Posterior cingulate gyrus (tissue), 11 donors: Measurements from ENCODE around the gene DCBLD2.
"Not testable (repeated sequence)": the region's sequence is repeated elsewhere in the genome, so short reads cannot be mapped to it uniquely, and the experiment has no call there.

Experiments
- DNase-seq, 10 donors: peaks; one replicate each; pipeline versions ENCODE4 v3.0.0 to v3.0.0-alpha.2; 2020 to 2021; ENCODE audit warnings: mixed read lengths in 3 of 10
- intact Hi-C: fragments of 100-400 bp; cut with DNase I; formaldehyde crosslinking; loops from one replicate; pipeline ENCODE4 v1.15.1; 2023

The DCBLD2 gene

DNA sequence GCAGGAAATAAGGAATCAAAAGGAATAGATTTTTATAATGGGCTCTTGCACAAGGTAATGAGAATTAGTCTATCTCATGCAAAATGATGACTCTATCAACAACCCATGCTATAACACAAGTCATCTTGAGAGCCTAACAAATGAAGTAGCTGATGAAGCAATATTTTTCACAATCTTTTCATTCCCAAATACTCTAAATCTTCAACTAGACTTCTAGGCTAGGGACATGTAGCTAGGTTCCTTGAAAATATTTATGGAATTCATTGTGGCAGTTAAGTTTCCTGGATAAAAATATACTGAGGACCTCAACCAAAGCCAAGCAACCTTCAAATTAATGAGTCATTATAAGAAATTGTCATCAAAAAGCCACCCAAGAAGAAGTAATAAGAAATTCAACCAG, 55.4 kb downstream of the DCBLD2 start:
- intact Hi-C loops, result no loop called here
- no peak for DNase-seq

DNA sequence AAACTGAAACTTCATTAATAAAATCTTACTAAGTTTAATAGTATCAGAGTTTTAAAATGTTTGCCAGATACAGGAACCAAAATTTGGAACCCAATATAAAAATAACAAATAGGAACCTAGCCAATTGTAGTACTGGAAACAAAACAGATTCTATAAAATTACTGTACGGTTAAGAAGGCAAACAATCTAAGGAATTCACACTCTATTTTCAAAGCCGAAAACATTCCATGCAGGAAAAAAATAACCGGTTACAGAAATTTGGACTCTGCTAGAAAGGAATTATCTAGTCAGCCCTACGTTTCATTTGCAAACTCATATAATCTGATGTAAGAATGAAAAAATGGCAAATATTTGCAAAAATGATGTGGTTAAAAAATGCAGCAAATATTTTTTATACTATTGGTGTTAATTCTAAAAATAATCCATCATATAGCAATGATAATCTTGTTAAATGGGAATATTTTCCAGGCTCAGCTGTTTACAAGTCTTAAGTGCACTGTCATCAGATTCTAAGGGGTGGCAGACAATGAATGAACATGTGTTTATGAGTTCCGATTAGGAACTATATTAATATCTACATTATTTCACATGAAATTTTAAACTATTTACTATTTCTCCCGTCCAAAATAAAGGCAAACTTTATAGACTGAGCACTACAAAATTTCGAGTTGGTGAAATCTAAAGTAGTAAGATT, 58.1 kb downstream of the DCBLD2 start:
- DNase-seq, result no peak

DNA sequence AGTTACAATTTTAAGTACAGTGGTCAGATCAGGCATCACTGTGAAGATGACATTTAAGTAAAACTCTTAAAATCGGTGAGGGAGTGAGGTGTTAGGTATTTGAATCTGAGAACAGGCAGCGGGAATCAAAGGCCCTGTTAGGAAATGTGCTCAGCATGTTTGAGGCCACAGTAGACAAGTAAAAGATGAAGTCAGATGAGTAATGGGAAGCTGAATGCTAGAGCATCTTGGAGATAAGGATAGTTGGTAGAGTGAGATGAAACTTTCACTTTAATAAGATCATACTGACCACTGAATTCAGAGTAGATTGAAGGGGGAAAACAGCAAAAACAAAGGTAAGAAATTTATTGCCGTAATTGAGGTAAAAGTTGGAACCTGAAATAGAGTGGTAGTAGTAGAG, 61.6 kb downstream of the DCBLD2 start:
- DNase-seq, result no peak
- intact Hi-C loops, result no loop called here

More for the DNA sequence above, 58.1 kb downstream of the DCBLD2 start:
- intact Hi-C loops, result no loop called here

DNA sequence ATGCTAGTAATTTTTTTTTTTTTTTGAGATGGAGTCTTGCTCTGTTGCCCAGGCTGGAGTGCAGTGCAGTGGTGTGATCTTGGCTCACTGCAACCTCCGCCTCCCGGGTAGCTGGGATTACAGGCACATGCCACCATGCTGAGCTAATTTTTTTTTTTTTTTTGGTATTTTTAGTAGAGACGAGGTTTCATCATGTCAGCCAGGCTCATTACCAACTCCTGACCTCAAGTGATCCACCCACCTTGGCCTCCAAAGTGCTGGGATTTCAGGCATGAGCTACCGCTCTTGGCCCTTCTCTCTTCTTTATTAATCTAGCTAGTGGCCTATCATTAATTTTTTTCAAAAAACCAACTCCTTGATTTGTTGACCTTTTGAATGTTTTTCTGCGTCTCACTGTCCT, 70.4 kb downstream of the DCBLD2 start:
- intact Hi-C loops, result not testable (repeated sequence)

DNA sequence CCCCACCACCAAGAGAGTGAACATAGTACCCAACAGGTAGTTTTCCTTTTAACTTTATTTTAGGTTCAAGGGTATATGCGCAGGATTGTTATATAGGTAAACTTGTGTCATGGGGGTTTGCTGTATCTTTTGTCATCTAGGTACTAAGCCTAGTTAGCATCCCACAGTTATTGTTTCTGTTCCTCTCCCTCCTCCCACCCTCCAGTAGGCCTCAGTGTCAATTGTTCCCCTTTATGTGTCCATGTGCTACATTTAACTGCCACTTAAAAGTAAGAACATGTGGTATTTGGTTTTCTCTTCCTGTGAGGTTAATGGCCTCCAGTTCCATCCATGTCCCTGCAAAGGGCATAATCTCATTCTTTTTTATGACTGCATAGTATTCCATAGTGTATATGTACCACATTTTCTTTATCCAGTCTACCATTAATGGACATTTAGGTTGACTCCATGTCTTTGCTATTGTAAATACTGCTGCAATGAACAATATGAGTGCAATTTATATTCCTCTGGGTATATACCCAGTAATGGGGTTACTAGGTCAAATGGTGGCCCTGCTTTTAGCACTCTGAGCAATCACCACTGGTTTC, 72.2 kb downstream of the DCBLD2 start:
- intact Hi-C loops, result no loop called here
- DNase-seq, result no peak

More for the DNA sequence above, 70.4 kb downstream of the DCBLD2 start:
- DNase-seq, result not testable (repeated sequence)

DNA sequence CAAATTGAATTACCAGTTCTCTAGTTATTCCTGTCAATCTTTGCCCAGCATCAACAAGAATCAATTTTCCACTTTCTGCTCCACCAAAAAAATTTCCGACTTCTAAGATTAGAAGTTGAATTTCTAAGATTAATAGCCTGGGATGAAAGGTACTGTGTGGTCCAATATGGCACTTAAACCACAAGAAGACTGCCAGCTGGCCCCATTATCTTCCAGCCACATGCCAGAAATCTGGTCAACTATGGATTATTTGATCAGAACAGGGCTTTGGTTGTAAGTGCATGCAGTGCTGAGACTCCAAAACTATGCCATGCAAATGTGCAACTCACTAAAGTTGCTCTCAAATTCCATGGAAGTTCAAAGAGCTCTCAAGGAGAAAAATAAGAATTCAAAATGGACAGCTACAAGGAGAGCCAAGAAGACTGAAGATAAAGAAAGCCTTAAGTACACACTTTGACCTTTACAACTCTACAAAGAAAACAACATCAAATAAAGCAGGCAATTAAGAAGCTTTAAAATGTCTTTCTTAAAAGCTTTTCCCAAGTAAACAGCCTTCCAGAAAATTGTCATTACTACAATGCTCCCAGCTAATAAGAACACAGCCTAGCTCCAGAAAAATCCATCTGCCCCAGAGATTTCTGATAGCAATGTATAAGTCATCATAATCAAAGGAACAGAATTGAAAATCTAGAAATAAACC, 74.1 kb downstream of the DCBLD2 start:
- no peak for DNase-seq
- intact Hi-C loops, result no loop called here

DNA sequence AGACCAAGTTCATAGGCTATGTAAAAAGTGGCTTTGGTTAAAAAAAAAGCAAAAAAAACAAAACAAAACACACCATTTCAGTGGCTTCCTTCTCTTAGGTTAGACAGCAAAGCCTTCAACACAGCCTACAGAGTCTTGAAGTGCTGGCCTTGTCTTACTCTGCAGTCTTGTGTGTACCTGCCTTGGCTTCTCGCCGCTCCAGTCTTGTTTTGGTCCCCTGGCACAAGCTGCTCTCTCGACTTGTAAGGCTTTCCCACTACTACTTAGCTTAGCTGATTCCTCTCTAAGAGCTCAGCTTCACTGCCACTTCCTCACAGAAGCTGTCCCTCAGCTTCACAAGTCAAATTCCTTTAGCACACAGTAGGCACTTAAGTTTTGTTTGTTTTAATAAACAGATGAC, 75.4 kb downstream of the DCBLD2 start:
- DNase-seq, result no peak
- intact Hi-C loops, result no loop called here

DNA sequence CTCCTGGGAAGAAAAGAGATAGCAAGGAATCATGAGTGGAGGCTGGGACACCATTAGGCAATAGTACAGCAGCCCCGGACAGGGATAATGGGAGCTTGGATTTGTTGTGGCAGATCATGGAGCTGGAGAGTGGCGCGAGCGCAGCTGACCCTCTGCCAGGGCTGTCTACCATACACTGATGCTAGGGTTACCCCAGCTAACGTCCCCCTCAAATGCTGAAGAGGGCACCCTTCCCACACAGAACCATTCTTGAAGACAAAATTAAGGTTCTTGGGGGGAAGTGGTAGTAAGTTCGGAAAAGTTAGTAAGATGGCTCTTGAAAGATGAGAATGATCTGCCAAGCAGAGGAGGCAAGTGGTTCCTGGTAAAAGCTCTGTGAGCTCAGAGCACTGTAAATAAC, 77.2 kb downstream of the DCBLD2 start:
- intact Hi-C loops, result no loop called here
- no peak for DNase-seq

DNA sequence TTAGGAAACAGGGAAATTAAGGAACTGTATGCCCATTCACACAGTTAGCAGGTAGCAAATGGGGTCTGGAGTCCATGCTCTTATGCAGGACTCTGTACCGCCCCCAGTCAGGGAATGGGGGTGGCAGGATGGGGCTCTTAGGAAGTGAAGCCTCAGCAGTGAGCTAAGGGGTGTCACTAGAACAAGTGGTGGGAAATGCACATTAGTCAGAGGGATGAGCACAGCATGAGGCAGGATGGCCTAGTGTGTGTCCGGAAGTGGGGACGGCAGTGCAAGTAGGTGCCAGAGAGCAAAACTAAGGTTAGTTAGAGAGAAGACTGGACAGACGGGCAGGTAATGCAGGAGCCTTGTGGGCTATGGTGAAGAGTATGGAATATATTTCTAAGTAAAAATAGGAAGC, 77.7 kb downstream of the DCBLD2 start:
- intact Hi-C loops, result no loop called here
- DNase-seq, result no peak

DNA sequence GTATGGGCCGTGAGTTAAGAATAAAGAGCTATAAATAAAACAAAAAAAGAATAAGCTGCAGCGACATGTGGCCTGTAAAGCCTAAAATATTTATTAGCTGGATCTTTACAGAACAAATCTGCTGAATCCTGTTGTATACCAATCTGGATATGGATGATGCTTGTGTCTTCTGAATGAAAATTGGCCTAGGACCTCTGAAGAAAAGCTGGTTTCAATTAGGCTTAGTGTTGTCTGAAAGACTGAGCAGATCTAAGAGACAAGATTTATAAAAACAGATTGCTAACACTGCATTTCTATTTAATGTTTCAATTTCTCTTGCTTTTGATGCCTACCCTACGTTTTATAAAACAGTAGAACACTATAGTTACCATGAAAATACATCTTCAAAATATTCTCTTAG, 80.4 kb downstream of the DCBLD2 start:
- intact Hi-C loops, result no loop called here

DNA sequence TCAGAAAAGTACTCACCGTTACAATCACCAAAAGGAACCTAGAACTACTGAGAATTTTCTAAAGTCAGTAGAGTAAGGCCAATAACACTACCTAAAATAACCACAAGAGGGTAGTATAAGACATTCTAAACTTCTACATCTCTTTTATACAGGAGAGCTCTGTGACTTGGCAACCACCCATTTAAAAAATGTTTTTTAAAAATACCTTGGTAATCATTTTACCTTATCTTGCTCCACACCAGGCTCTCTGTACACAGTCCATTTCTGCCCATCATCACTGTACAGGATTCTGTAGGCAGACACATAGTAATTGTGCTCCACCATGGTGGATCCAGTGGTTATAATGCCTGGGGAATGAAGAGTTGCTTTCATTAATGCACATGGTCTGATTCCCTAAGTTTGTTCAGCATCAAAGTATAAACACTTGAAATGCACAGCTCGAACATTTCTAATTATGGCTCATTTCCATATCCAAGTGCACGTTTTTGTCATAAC, 83.9 kb downstream of the DCBLD2 start:
- DNase-seq, result no peak
- intact Hi-C loops, result loop anchor here (1.0 to 10.0 kb wide), 3 partner anchors 85 to 937 kb away; partner anchors contain the start of gene DCBLD2

More for the DNA sequence above, 80.4 kb downstream of the DCBLD2 start:
- no peak for DNase-seq

DNA sequence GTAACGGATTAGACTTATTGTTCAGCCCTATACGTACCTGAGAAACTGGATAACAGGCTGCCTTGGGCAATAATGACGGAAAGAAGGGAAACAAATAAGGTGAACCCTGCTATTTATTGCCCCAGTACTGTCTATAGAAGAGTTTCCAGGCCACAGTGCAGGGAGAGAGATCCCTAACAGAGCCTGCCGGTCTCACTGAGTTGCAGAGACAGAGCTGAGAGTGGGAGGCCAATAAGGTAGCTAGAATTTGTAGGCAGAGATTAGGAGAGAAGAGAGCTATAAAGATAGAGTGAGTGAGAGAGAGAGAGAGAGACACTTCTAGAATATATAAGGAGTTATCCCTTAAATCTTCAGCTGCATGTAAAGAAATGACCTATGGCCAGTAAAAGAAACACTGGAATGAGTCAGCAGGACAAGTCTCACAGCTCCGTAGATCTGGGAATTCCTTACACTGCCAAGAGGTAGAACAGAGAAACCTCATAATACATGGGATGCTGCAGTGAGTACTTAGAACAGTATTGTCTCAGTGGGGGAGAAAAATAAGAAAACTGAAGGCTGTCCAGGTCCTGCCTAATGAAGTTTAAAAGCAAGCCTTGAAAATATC, 86.6 kb downstream of the DCBLD2 start:
- DNase-seq, result no peak
- intact Hi-C loops, result loop anchor here (5.0 to 10.0 kb wide), 2 partner anchors 87 to 940 kb away; partner anchors contain the start of gene DCBLD2

DNA sequence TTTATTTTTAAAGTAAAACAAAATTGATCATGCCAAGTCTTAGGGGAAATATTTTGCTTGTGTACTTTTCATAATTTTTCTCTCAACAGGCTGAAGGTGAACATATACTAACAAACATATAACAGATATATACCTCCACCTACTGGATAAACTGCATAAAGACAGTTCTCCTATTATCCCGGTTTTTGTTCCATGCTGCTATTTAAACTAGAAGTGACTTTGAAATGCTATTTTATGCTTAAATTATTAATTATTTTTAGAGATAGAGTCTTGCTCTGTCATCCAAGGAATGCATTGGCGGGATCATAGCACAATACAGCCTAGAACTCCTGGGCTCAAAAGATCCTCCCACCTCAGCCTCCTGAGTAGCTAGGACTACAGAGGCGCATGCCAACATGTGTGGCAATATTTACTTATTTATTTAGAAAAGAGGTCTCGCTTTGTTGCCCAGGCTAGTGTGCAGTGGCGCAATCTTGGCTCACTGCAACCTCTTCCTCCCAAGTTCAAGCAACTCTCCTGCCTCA, 88.6 kb downstream of the DCBLD2 start:
- intact Hi-C loops, result loop anchor here (2.0 to 10.0 kb wide), 2 partner anchors 210 to 942 kb away; no protein-coding TSS in a partner anchor
- DNase-seq, result no peak

DNA sequence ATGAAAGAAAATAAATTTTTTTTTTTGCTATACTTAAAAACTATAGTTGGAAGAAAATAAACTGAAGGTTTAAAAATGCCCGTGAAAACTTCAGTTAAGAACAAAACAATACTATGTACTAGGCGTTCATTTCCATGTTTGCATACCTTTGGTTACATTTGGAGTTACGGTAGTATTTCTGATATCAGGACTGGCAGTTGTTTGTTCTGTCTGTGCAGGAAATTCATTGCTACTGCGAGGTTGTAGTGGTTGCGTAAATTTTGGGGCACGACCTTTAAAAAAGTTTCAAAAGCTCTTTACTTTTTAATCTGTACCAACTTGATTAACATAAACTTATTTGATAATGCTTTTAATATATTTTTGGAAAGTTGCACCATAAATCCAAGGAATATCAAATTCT, 90.4 kb downstream of the DCBLD2 start:
- intact Hi-C loops, result loop anchor here (10.0 kb wide), 1 partner anchor 944 kb away; no protein-coding TSS in a partner anchor
- no peak for DNase-seq

DNA sequence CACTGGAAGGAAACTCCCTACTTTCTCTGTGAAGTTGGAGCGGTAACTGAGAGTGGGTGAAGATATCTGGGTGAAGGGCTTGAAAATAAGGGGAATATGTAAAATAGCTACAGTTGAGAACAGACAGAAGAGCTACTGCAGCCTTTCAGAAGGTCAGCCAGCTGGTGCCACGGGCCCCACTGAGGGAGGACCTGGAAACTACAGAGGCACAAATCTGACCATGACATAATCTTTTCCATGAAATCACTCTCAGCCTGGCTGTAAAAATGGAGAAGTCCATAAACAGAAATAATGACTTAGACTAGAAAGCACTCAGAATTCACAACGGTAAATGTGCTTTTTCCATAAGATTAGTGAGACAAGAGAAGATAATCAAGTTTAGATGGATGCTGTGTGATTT, 91.9 kb downstream of the DCBLD2 start:
- intact Hi-C loops, result no loop called here
- DNase-seq, result no peak

DNA sequence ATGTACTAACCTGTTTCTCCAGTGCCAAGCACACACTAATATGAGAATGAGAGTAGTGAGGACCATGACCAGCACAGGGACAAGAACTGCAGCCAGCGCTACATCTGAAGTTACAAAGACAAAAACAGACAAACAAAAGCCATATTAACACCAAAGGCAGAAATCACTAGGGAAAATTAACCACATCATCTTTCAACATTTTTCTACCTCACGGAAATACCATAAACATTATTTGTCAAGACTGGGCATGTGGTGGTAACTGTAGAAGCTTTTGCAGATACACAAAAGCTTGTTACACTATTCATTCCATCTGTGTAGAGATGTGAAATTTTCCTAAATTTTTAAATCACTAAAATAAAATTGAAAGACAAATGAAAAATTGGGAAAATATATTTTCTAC, 93.4 kb downstream of the DCBLD2 start:
- no peak for DNase-seq
- intact Hi-C loops, result no loop called here

DNA sequence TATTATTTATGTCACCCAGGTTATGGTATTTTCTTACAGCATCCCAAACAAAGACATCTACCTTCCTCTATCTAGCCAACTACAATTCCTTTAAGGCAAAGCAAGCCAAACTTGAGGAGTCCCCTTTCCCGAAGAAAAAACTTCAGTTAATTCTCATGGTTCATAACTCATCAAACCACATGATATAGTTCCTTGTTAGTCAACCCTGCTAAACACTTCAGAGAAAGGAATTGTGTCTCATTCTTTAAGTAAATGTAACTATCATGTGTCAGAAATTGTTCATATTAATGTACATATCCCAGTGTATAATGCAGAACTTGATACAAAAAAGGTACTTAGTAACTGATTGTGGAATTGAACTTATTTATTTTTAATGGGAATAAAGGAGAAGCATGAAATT, 93.9 kb downstream of the DCBLD2 start:
- intact Hi-C loops, result no loop called here
- no peak for DNase-seq

DNA sequence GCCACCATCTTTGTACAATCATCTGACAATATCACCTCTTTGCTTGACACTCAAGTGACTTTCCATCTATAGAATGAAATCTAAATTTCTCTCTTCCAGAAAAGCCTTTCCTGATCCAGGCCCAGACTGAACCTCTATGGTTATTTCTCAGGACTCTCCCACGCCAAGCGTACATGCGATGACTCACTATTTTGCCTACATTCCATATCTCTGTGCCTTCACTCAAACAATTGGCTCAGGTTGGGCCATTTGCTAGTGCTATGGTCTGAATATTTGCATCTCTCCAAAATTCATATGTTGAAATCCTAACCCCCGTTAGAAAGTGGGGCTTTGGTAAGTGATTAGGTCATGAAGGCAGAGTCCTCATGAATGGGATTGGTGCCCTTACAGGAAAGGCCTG, 94.5 kb downstream of the DCBLD2 start:
- intact Hi-C loops, result no loop called here
- no peak for DNase-seq

DNA sequence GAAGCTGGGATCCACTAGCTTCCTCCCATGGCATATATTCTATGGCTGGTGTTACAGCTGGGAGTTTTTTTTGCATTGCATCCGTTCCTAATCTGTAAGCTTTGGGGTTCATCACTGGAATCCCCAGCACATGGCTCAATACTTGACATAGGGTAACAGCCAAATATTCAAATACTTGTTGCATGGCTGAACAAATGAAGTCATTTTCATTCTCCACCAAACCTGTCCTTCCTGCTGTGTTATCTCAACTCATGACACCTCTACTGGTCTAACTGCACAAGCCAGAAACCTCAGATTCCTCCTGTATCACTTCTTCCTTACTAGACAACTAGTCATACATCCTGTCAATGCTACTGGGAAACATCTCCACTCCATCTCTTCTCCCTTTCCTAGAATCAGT, 95.0 kb downstream of the DCBLD2 start:
- no peak for DNase-seq
- intact Hi-C loops, result no loop called here

DNA sequence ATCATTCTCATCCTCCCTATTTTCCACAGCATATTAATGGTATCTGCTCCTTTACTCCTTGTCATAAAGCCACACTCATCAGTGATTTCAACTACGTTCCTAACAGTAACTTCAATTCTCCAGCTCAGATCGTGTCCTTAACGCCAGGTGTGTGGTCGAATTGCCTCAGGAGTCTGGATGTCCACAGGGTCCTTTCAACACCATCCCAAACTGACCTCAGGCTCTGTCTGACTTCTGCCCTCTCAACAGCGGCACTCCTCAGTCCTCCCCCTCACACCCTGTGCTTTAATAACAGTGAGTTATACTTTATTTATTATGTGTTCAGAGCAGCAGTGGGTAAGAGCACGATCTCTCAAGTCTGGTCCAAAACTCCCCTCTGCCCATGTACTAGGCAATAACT, 95.9 kb downstream of the DCBLD2 start:
- intact Hi-C loops, result no loop called here
- no peak for DNase-seq
